Skeletal muscle tissue (tissue), 5 donors: ENCODE measurements around the gene SMIM13. TPM values are rescaled to one million over a fixed set of nuclear protein-coding genes. Genes with fewer than 3 reads are reported as not detected.

Experiments
- H3K27ac ChIP-seq: one replicate; pipeline ENCODE4 v1.7.0; 2013; ENCODE audit warnings: mild to moderate bottlenecking, low read depth, low read length, inconsistent platforms
- H3K27me3 ChIP-seq, 3 donors: one replicate each; pipeline ENCODE4 v1.7.0; 2013; ENCODE audit warnings: low read length in 3 of 3; ENCODE audit not compliant: control insufficient read depth in 3 of 3, insufficient read depth in 3 of 3
- H3K36me3 ChIP-seq, 3 donors: one replicate each; pipeline ENCODE4 v1.7.0; 2013; ENCODE audit warnings: low read length in 3 of 3; ENCODE audit not compliant: control insufficient read depth in 3 of 3, insufficient read depth in 3 of 3
- H3K4me1 ChIP-seq, 3 donors: one replicate each; pipeline ENCODE4 v1.7.0; 2013; ENCODE audit warnings: low read length in 3 of 3, mild to moderate bottlenecking in 3 of 3; ENCODE audit not compliant: control insufficient read depth in 3 of 3, insufficient read depth in 3 of 3
- H3K4me3 ChIP-seq, 3 donors: one replicate each; pipeline ENCODE4 v1.7.0; 2013; ENCODE audit warnings: low read length in 3 of 3
- H3K9ac ChIP-seq, 3 donors: one replicate each; pipeline ENCODE4 v1.7.0; 2013; ENCODE audit warnings: low read length in 3 of 3, mild to moderate bottlenecking in 3 of 3, moderate library complexity in 2 of 3, low read depth in 1 of 3
- H3K9me3 ChIP-seq, 3 donors: one replicate each; pipeline ENCODE4 v1.7.0; 2013; ENCODE audit warnings: low read length in 3 of 3; ENCODE audit not compliant: control insufficient read depth in 3 of 3
- small RNA-seq: library from RNA; depleted of rRNA; stranded (forward); fragments of <200 nt; gene quantifications from one replicate; pipeline ENCODE3, GENCODE V24; 2014
- total RNA-seq: library from RNA; depleted of rRNA; stranded (reverse); fragments of >200 nt; gene quantifications from one replicate; pipeline ENCODE4 v1.2.3, GENCODE V29; 2014
- donor health status: Osteomylitis.

The SMIM13 gene
- total RNA-seq, 1 donor from 2014 or later = 7.8 TPM

GRCh38 chr6:11181478-11182136 lies 88.0 kb downstream of the SMIM13 start:
- Histone ChIP-seq H3K9ac (no peak overlapping the region), H3K4me3 (no peak overlapping the region)

GRCh38 chr6:11183761-11184362 lies 90.2 kb downstream of the SMIM13 start:
- H3K4me3 ChIP-seq = no peak overlapping the region
- peaks cover 16 to 22% (median 17%) of the 10 kb centered on the region in 3 donors for H3K36me3 ChIP-seq
- H3K27me3 ChIP-seq = no peaks in the 10 kb centered on the region
- H3K9ac ChIP-seq = no peak overlapping the region
- no peak overlapping the region for H3K27ac ChIP-seq
- H3K9me3 ChIP-seq = no peaks in the 10 kb centered on the region
- H3K4me1 ChIP-seq = no peaks in the 10 kb centered on the region

More at GRCh38 chr6:11181478-11182136, 88.0 kb downstream of the SMIM13 start:
- H3K36me3 ChIP-seq = peaks cover 9 to 16% (median 15%) of the 10 kb centered on the region in 3 donors
- H3K27me3 ChIP-seq = no peaks in the 10 kb centered on the region
- no peaks in the 10 kb centered on the region for H3K9me3 ChIP-seq
- H3K27ac ChIP-seq = no peak overlapping the region
- no peaks in the 10 kb centered on the region for H3K4me1 ChIP-seq

GRCh38 chr6:11185204-11185842 lies 91.7 kb downstream of the SMIM13 start:
- Histone ChIP-seq H3K27ac (no peak overlapping the region), H3K36me3 (peaks cover 25 to 35% (median 26%) of the 10 kb centered on the region in 3 donors), H3K4me1 (no peaks in the 10 kb centered on the region), H3K4me3 (no peak overlapping the region), H3K9me3 (no peaks in the 10 kb centered on the region), H3K27me3 (no peaks in the 10 kb centered on the region), H3K9ac (no peak overlapping the region)

- H3K4me3 ChIP-seq = no peak overlapping the region
- H3K27ac ChIP-seq = no peak overlapping the region
- H3K27me3 ChIP-seq = no peaks in the 10 kb centered on the region
- no peaks in the 10 kb centered on the region for H3K4me1 ChIP-seq
- H3K36me3 ChIP-seq = peaks cover 30 to 39% (median 36%) of the 10 kb centered on the region in 3 donors
- no peaks in the 10 kb centered on the region for H3K9me3 ChIP-seq
- H3K9ac ChIP-seq = no peak overlapping the region
Measured at GRCh38 chr6:11187301-11187700, 93.7 kb downstream of the SMIM13 start.

Small RNAs within 50 kb of the gene (small RNA-seq; reads per million reads assigned to genes)
- not detected for gene AL136139.1

Other genes starting within 250 kb of the SMIM13 start
- gene GCM2, start 211.8 kb upstream of the SMIM13 start, total RNA-seq = not detected
- 1.6 TPM for gene SYCP2L, start 206.8 kb upstream of the SMIM13 start, total RNA-seq
- gene ELOVL2, start 49.5 kb upstream of the SMIM13 start, total RNA-seq = 0.52 TPM
- gene ERVFRD-1, start 17.9 kb downstream of the SMIM13 start, total RNA-seq = not detected
- gene NEDD9, start 138.8 kb downstream of the SMIM13 start, total RNA-seq = 21.4 TPM